GM19438 (cell line): Measurements from ENCODE around the gene SPOUT1.
"Not testable (repeated sequence)": the region's sequence is repeated elsewhere in the genome, so short reads cannot be mapped to it uniquely, and the experiment has no call there.

Experiments
- ATAC-seq: cut with Tn5 transposase; IDR thresholded peaks from one replicate; pipeline ENCODE4 v1.9.1; 2021; ENCODE audit warnings: low read depth; ENCODE audit not compliant: unreplicated experiment

SPOUT1 gene

GRCh38 chr9:128829477-128830251 is at the start of gene SPOUT1:
SPOUT1 (minus strand) TSS chr9:128829794; CDS start chr9:128829780, 14 bp downstream.
- ATAC-seq: peak; percentile 95

GRCh38 chr9:128877852-128878251 is 48.3 kb upstream of the SPOUT1 start:
- ATAC-seq: no peak

- not testable (repeated sequence) for ATAC-seq
Observed at GRCh38 chr9:128870941-128871265, 41.3 kb upstream of the SPOUT1 start.

- ATAC-seq: no peak
Observed at GRCh38 chr9:128870128-128870940, 40.7 kb upstream of the SPOUT1 start.

- no peak for ATAC-seq
Observed at GRCh38 chr9:128863647-128864046, 34.1 kb upstream of the SPOUT1 start.

- ATAC-seq: no peak
Observed at GRCh38 chr9:128862401-128862851, 32.8 kb upstream of the SPOUT1 start.

- ATAC-seq: no peak
Observed at GRCh38 chr9:128861501-128861900, 31.9 kb upstream of the SPOUT1 start.

- no peak for ATAC-seq
Observed at GRCh38 chr9:128860937-128861336, 31.3 kb upstream of the SPOUT1 start.

GRCh38 chr9:128858476-128858875 is 28.9 kb upstream of the SPOUT1 start:
- ATAC-seq: not testable (repeated sequence)

- not testable (repeated sequence) for ATAC-seq
Observed at GRCh38 chr9:128854454-128854853, 24.9 kb upstream of the SPOUT1 start.

GRCh38 chr9:128852646-128853045 is 23.1 kb upstream of the SPOUT1 start:
- not testable (repeated sequence) for ATAC-seq

- not testable (repeated sequence) for ATAC-seq
Observed at GRCh38 chr9:128851779-128852600, 22.4 kb upstream of the SPOUT1 start.

- not testable (repeated sequence) for ATAC-seq
Observed at GRCh38 chr9:128851024-128851423, 21.4 kb upstream of the SPOUT1 start.

GRCh38 chr9:128847803-128848202 is 18.2 kb upstream of the SPOUT1 start:
- ATAC-seq: no peak

- no peak for ATAC-seq
Observed at GRCh38 chr9:128846680-128847030, 17.1 kb upstream of the SPOUT1 start.

GRCh38 chr9:128845186-128845931 is 15.8 kb upstream of the SPOUT1 start:
- no peak for ATAC-seq

GRCh38 chr9:128843171-128843570 is 13.6 kb upstream of the SPOUT1 start:
- ATAC-seq: not testable (repeated sequence)

- no peak for ATAC-seq
Observed at GRCh38 chr9:128841694-128842492, 12.3 kb upstream of the SPOUT1 start.

- ATAC-seq: no peak
Observed at GRCh38 chr9:128840524-128840923, 10.9 kb upstream of the SPOUT1 start.
